K562 (cell line): Measurements from ENCODE around the gene SLC30A10. TPM values are rescaled to one million over a fixed set of nuclear protein-coding genes. Genes with fewer than 3 reads are reported as not detected.

Experiments used
- ARHGAP35 ChIP-seq: fragments of 450-650 bp; IDR thresholded peaks from 2 replicates; pipeline ENCODE4 v1.6.1; 2018; ENCODE audit not compliant: partially characterized antibody
- ARID1B ChIP-seq: fragments of 450-650 bp; IDR thresholded peaks from 2 replicates; pipeline ENCODE4 v1.6.1; 2016; ENCODE audit warnings: antibody characterized with exemption, mild to moderate bottlenecking, inconsistent platforms
- CEBPG ChIP-seq, 3 experiments: fragments of 200-800 bp in 1 of 3; sonication (Bioruptor generic) in 1 of 3; sonication (generic) in 1 of 3; formaldehyde crosslinking in 1 of 3; IDR thresholded peaks in 2 of 3; conservative IDR thresholded peaks in 1 of 3; 2 replicates each; pipeline versions ENCODE4 v1.6.1 to v1.8.0; 2016 to 2022; ENCODE audit warnings: missing compliant biosample characterization in 2 of 3, missing genetic modification characterization in 2 of 3, mild to moderate bottlenecking in 1 of 3, missing genetic modification reagents in 1 of 3
- ELF4 ChIP-seq: fragments of 450-650 bp; formaldehyde crosslinking; IDR thresholded peaks from 2 replicates; pipeline ENCODE4 v1.4.0; 2022; ENCODE audit warnings: missing genetic modification characterization
- GATAD2A ChIP-seq: fragments of 450-650 bp; IDR thresholded peaks from 2 replicates; pipeline ENCODE4 v1.6.1; 2017
- KLF1 ChIP-seq: fragments of 450-650 bp; IDR thresholded peaks from 2 replicates; pipeline ENCODE4 v1.6.1; 2016; ENCODE audit warnings: missing genetic modification characterization, missing compliant biosample characterization
- MEF2A ChIP-seq: IDR thresholded peaks from 2 replicates; pipeline ENCODE4 v1.6.1; 2011; ENCODE audit warnings: low read depth, mild to moderate bottlenecking, low read length, moderate library complexity; ENCODE audit not compliant: control insufficient read depth
- MEIS2 ChIP-seq: fragments of 450-650 bp; IDR thresholded peaks from 2 replicates; pipeline ENCODE4 v1.6.1; 2014; ENCODE audit warnings: mild to moderate bottlenecking; ENCODE audit not compliant: partially characterized antibody
- MIER1 ChIP-seq: fragments of 450-650 bp; IDR thresholded peaks from 2 replicates; pipeline ENCODE4 v1.6.1; 2016; ENCODE audit warnings: antibody characterized with exemption, mild to moderate bottlenecking, low read depth
- MYBL2 ChIP-seq, 2 experiments: fragments of 450-650 bp in 1 of 2; sonication (generic) in 1 of 2; formaldehyde crosslinking in 1 of 2; IDR thresholded peaks; 2 replicates each; pipeline versions ENCODE4 v1.6.1 to v1.8.1; 2017 to 2022; ENCODE audit warnings: borderline replicate concordance in 1 of 2, inconsistent platforms in 1 of 2, low read depth in 1 of 2, mild to moderate bottlenecking in 1 of 2, missing genetic modification reagents in 1 of 2, moderate library complexity in 1 of 2
- NFIC ChIP-seq: fragments of 450-650 bp; IDR thresholded peaks from 2 replicates; pipeline ENCODE4 v1.6.1; 2017; ENCODE audit warnings: mild to moderate bottlenecking, inconsistent platforms
- RFX1 ChIP-seq: fragments of 450-650 bp; IDR thresholded peaks from 2 replicates; pipeline ENCODE4 v1.6.1; 2016; ENCODE audit warnings: mild to moderate bottlenecking, moderate library complexity
- SMARCA4 ChIP-seq: fragments of 450-650 bp; IDR thresholded peaks from 2 replicates; pipeline ENCODE4 v1.6.1; 2016
- THRAP3 ChIP-seq: fragments of 450-650 bp; IDR thresholded peaks from 2 replicates; pipeline ENCODE4 v1.6.1; 2016; ENCODE audit warnings: mild to moderate bottlenecking, inconsistent platforms, borderline replicate concordance
- TRIM25 ChIP-seq: fragments of 450-650 bp; IDR thresholded peaks from 2 replicates; pipeline ENCODE4 v1.7.0; 2016; ENCODE audit warnings: borderline replicate concordance
- ZNF23 ChIP-seq: fragments of 250-450 bp; sonication (Bioruptor Pico); IDR thresholded peaks from 2 replicates; pipeline ENCODE4 v1.4.0; 2020; ENCODE audit warnings: mild to moderate bottlenecking
- polyA plus RNA-seq, 8 experiments: library from polyadenylated mRNA; depleted of rRNA in 4 of 8; stranded (reverse) in 5 of 8; unstranded in 3 of 8; fragments of >200 nt; fragmentation: Nextera tagmentation in 2 of 8; fragmentation: Illumina TruSeq in 1 of 8; extraction: Ambion mirVana in 2 of 8; extraction: Trizol in 1 of 8; gene quantifications; 2 replicates each; pipeline versions ENCODE4 v1.2.1 to v1.2.3, GENCODE V29; 2011 to 2014; ENCODE audit warnings: inconsistent platforms in 1 of 8, missing spikeins in 1 of 8
- total RNA-seq, 7 experiments: library from RNA; depleted of rRNA in 6 of 7; stranded (reverse); fragments of >200 nt in 6 of 7; fragmentation: Illumina TruSeq in 2 of 7; extraction: Trizol in 2 of 7; gene quantifications; 2 replicates each; pipeline versions ENCODE4 v1.2.1 to v1.2.3, GENCODE V29; 2011 to 2021; ENCODE audit warnings: low replicate concordance in 1 of 7

SLC30A10 gene
- total and polyA plus RNA-seq, 9 of the 15 experiments (the other 6 are each of a cell fraction or from before 2014, with no cell fraction given): 2.6 to 11.3 (median 7.1) TPM

- TF ChIP-seq THRAP3: no peak
- peak; percentile 45 for TF ChIP-seq ARID1B
- no peak for TF ChIP-seq CEBPG (CRISPR knock-in tag; IDR thresholded peaks at IDR 0.05)
- no peak for TF ChIP-seq CEBPG (tag; conservative IDR thresholded peaks at IDR 0.05 in 1 of 2, IDR thresholded peaks at IDR 0.05 in 1 of 2)
- TF ChIP-seq KLF1 (tag): no peak
- TF ChIP-seq ZNF23 (CRISPR knock-in tag): no peak
- no peak for TF ChIP-seq ELF4 (CRISPR knock-in tag)
- no peak for TF ChIP-seq TRIM25
- TF ChIP-seq MEF2A: no peak
- no peak for TF ChIP-seq MIER1
- peak; percentile 97 for TF ChIP-seq MEIS2
- 0 out of 2 replicates have a peak, but pooled peaks have one; percentile 32 for TF ChIP-seq SMARCA4
- peak; percentile 53 for TF ChIP-seq RFX1
- no peak for TF ChIP-seq ARHGAP35
- TF ChIP-seq NFIC: peak; percentile 28; the same call in 1 of the 2 replicates
- peak; percentile 54; the same call in 1 of the 2 replicates for TF ChIP-seq GATAD2A
- TF ChIP-seq MYBL2 (IDR thresholded peaks at IDR 0.05; ENCODE audit: low read depth): no peak
- TF ChIP-seq MYBL2 (CRISPR knock-in tag; IDR thresholded peaks at IDR 0.05; ENCODE audit: borderline replicate concordance): no peak
- TF ChIP-seq, all 486 proteins: peak for 16
These were observed 10.3 kb upstream of the SLC30A10 start (continued) for GRCh38 chr1:219938706-219939105.
